Testis (tissue), 2 donors: ENCODE results near the gene PTPRD.

Source experiments
- POLR2A ChIP-seq: fragments of 450-650 bp; IDR thresholded peaks from one replicate; pipeline ENCODE4 v1.6.1; 2017; ENCODE audit warnings: antibody characterized with exemption, mild to moderate bottlenecking, moderate library complexity
- TF ChIP-seq, protein P1 (sequence below), 3 experiments: fragments of 450-650 bp in 2 of 3; fragments of 200-600 bp in 1 of 3; sonication (generic) in 1 of 3; IDR thresholded peaks; one replicate each; pipeline ENCODE4 v1.5.1; 2016 to 2019; ENCODE audit warnings: antibody characterized with exemption in 3 of 3, mild to moderate bottlenecking in 2 of 3, moderate library complexity in 1 of 3

GRCh38 chr9:9257999-9258498, 1354.8 kb downstream of the PTPRD start:
- TF ChIP-seq, protein P1, sequence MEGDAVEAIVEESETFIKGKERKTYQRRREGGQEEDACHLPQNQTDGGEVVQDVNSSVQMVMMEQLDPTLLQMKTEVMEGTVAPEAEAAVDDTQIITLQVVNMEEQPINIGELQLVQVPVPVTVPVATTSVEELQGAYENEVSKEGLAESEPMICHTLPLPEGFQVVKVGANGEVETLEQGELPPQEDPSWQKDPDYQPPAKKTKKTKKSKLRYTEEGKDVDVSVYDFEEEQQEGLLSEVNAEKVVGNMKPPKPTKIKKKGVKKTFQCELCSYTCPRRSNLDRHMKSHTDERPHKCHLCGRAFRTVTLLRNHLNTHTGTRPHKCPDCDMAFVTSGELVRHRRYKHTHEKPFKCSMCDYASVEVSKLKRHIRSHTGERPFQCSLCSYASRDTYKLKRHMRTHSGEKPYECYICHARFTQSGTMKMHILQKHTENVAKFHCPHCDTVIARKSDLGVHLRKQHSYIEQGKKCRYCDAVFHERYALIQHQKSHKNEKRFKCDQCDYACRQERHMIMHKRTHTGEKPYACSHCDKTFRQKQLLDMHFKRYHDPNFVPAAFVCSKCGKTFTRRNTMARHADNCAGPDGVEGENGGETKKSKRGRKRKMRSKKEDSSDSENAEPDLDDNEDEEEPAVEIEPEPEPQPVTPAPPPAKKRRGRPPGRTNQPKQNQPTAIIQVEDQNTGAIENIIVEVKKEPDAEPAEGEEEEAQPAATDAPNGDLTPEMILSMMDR (IDR thresholded peaks at IDR 0.05): no peak
- no peak for TF ChIP-seq POLR2A
